Endothelial cell of umbilical vein (primary cell): ENCODE measurements around the gene SDR39U1. TPM values are rescaled to one million over a fixed set of nuclear protein-coding genes. Genes with fewer than 3 reads are reported as not detected.
A peak's percentile ranks its signal among the peaks of the same experiment; 100 is the strongest.

Source experiments
- BruUV-seq: library from RNA; stranded (reverse); fragments of 400-500 nt; replicated peaks from 2 replicates; lab custom pipeline; 2021; lab: Mats Ljungman, UMichigan
- CTCF ChIA-PET: fragments of 300-600, 350-600 bp; sonication (Branson Sonifier 250); formaldehyde crosslinking; loops from one replicate; lab custom pipeline; 2021; ENCODE audit warnings: antibody characterized with exemption, inconsistent platforms; lab: Charles Lee
- POLR2A ChIA-PET: fragments of 300-600, 350-600 bp; sonication (Branson Sonifier 250); formaldehyde crosslinking; loops from one replicate; lab custom pipeline; 2021; ENCODE audit warnings: antibody characterized with exemption, inconsistent platforms; lab: Charles Lee
- DNase-seq: peaks from one replicate; pipeline ENCODE4 v3.0.0-alpha.2; 2011; ENCODE audit warnings: low read depth, low spot score
- FAIRE-seq: peaks from 2 replicates; lab custom pipeline; 2011; peaks lifted over from hg19 to GRCh38; lab: Jason Lieb, UNC
- H2AFZ ChIP-seq: 2 replicates; pipeline ENCODE4 v1.6.0; 2012; ENCODE audit warnings: low read depth, low read length, control low read depth, inconsistent platforms
- H3K27ac ChIP-seq: 2 replicates; pipeline ENCODE4 v1.5.1; 2011; ENCODE audit warnings: low read depth, mild to moderate bottlenecking, control low read depth, low read length, moderate library complexity; ENCODE audit not compliant: insufficient read depth
- H3K27me3 ChIP-seq, 2 experiments: 2 replicates each; pipeline versions ENCODE4 v1.6.0 to v1.6.1; 2011; ENCODE audit warnings: low read length in 2 of 2, mixed read lengths in 1 of 2; ENCODE audit not compliant: control insufficient read depth in 2 of 2, insufficient read depth in 2 of 2
- H3K36me3 ChIP-seq, 2 experiments: 2 replicates in 1 of 2; 3 replicates in 1 of 2; pipeline ENCODE4 v1.5.1; 2011; ENCODE audit warnings: low read length in 2 of 2, mild to moderate bottlenecking in 1 of 2, moderate library complexity in 1 of 2; ENCODE audit not compliant: control insufficient read depth in 2 of 2, insufficient read depth in 2 of 2; ENCODE audit errors: extremely low read depth in 1 of 2
- H3K4me1 ChIP-seq: 3 replicates; pipeline ENCODE4 v1.5.1; 2011; ENCODE audit warnings: mild to moderate bottlenecking, low read length; ENCODE audit not compliant: control insufficient read depth, insufficient read depth; ENCODE audit errors: extremely low read depth
- H3K4me2 ChIP-seq: 2 replicates; pipeline ENCODE4 v1.6.1; 2011; ENCODE audit warnings: low read length, control low read depth, mixed read lengths; ENCODE audit not compliant: insufficient read depth
- H3K4me3 ChIP-seq, 3 experiments: fragments of 200-600 bp in 1 of 3; sonication (generic), shearing (Covaris generic) in 1 of 3; replicated peaks in 1 of 3; 2 replicates each; pipeline ENCODE4 v1.5.1; 2011 to 2016; ENCODE audit warnings: control low read depth in 3 of 3, low read length in 3 of 3, mild to moderate bottlenecking in 2 of 3, inconsistent platforms in 1 of 3, low read depth in 1 of 3, moderate library complexity in 1 of 3; ENCODE audit not compliant: insufficient read depth in 1 of 3
- H3K79me2 ChIP-seq: 2 replicates; pipeline ENCODE4 v1.6.0; 2012; ENCODE audit warnings: low read length, inconsistent platforms; ENCODE audit not compliant: control insufficient read depth, insufficient read depth
- H3K9ac ChIP-seq: replicated peaks from 2 replicates; pipeline ENCODE3; 2011; ENCODE audit warnings: low read length, control low read depth; ENCODE audit not compliant: insufficient read depth; ENCODE audit errors: extremely low read depth
- H3K9me1 ChIP-seq: replicated peaks from 3 replicates; pipeline ENCODE4 v1.6.0; 2011; ENCODE audit warnings: mild to moderate bottlenecking, low read length; ENCODE audit not compliant: control insufficient read depth, insufficient read depth; ENCODE audit errors: extremely low read depth
- H3K9me3 ChIP-seq: replicated peaks from 2 replicates; pipeline ENCODE4 v1.5.1; 2012; ENCODE audit warnings: low read length, inconsistent platforms; ENCODE audit not compliant: control insufficient read depth, insufficient read depth
- H4K20me1 ChIP-seq: replicated peaks from 2 replicates; pipeline ENCODE3; 2011; ENCODE audit warnings: mild to moderate bottlenecking, low read length; ENCODE audit not compliant: control insufficient read depth, insufficient read depth; ENCODE audit errors: extremely low read depth
- EZH2 ChIP-seq: IDR thresholded peaks from 2 replicates; pipeline ENCODE4 v1.6.1; 2012; ENCODE audit warnings: borderline replicate concordance, low read depth, mild to moderate bottlenecking, moderate library complexity, low read length, inconsistent platforms; ENCODE audit not compliant: severe bottlenecking
- FOS ChIP-seq: IDR thresholded peaks from 2 replicates; pipeline ENCODE4 v1.6.1; 2011; ENCODE audit warnings: mild to moderate bottlenecking, low read length, moderate library complexity, borderline replicate concordance; ENCODE audit not compliant: insufficient read depth
- GATA2 ChIP-seq: IDR thresholded peaks from 2 replicates; pipeline ENCODE4 v1.7.0; 2011; ENCODE audit warnings: low read depth, mild to moderate bottlenecking, moderate library complexity, mixed read lengths, low read length; ENCODE audit not compliant: insufficient read length, insufficient read depth
- JUN ChIP-seq: IDR thresholded peaks from 2 replicates; pipeline ENCODE4 v1.6.1; 2011; ENCODE audit warnings: borderline replicate concordance, low read depth; ENCODE audit not compliant: insufficient read length, insufficient read depth
- MAX ChIP-seq: IDR thresholded peaks from 2 replicates; pipeline ENCODE4 v1.6.1; 2011; ENCODE audit not compliant: insufficient read depth, insufficient read length
- MYC ChIP-seq: IDR thresholded peaks from one replicate; pipeline ENCODE4 v1.6.1; 2011; ENCODE audit warnings: mild to moderate bottlenecking, low read depth, low read length
- POLR2A ChIP-seq: IDR thresholded peaks from 2 replicates; pipeline ENCODE4 v1.6.1; 2012; ENCODE audit warnings: low read depth, mild to moderate bottlenecking, control low read depth, low read length
- POLR2AphosphoS5 ChIP-seq: IDR thresholded peaks from 2 replicates; pipeline ENCODE4 v1.6.1; 2012; ENCODE audit warnings: low read depth, mild to moderate bottlenecking, control low read depth, low read length, moderate library complexity; ENCODE audit not compliant: insufficient read depth
- dilution Hi-C: fragments of 300-500 bp; cut with MboI; formaldehyde crosslinking; loops from one replicate; pipeline ENCODE4 v1.15.0; 2019; ENCODE audit warnings: low sequenced_read_pairs; ENCODE audit not compliant: extremely low pct_ligation_motif_present
- intact Hi-C: fragments of 100-400 bp; cut with micrococcal nuclease; formaldehyde crosslinking; loops from one replicate; pipeline ENCODE4 v1.10.0; 2022
- polyA plus RNA-seq, 4 experiments: library from polyadenylated mRNA; depleted of rRNA in 3 of 4; stranded (reverse) in 3 of 4; unstranded in 1 of 4; fragments of >200 nt; gene quantifications; 2 replicates each; pipeline versions ENCODE4 v1.2.1 to v1.2.3, GENCODE V29; 2011 to 2012; ENCODE audit warnings: missing spikeins in 1 of 4
- total RNA-seq: library from RNA; stranded (reverse); gene quantifications from 2 replicates; pipeline ENCODE4 v1.2.3, GENCODE V29; 2021
- TF ChIP-seq, protein P1 (sequence below), 2 donors: IDR thresholded peaks; 1 replicate in 1 of 2; 2 replicates in 1 of 2; pipeline ENCODE4 v1.5.1; 2011; ENCODE audit warnings: low read length in 2 of 2, mild to moderate bottlenecking in 2 of 2, moderate library complexity in 2 of 2, control low read depth in 1 of 2, inconsistent platforms in 1 of 2, low read depth in 1 of 2; ENCODE audit not compliant: insufficient read depth in 1 of 2; ENCODE audit errors: extremely low read depth in 1 of 2

The SDR39U1 gene
- total and polyA plus RNA-seq, 2 donors (not counting 3 experiments of a cell fraction or from before 2014, with no cell fraction given): 40.2 to 72.6 TPM

- TF ChIP-seq MAX: peak; percentile 29
- no peak for TF ChIP-seq MYC
- no peak for TF ChIP-seq POLR2A
- TF ChIP-seq, protein P1, sequence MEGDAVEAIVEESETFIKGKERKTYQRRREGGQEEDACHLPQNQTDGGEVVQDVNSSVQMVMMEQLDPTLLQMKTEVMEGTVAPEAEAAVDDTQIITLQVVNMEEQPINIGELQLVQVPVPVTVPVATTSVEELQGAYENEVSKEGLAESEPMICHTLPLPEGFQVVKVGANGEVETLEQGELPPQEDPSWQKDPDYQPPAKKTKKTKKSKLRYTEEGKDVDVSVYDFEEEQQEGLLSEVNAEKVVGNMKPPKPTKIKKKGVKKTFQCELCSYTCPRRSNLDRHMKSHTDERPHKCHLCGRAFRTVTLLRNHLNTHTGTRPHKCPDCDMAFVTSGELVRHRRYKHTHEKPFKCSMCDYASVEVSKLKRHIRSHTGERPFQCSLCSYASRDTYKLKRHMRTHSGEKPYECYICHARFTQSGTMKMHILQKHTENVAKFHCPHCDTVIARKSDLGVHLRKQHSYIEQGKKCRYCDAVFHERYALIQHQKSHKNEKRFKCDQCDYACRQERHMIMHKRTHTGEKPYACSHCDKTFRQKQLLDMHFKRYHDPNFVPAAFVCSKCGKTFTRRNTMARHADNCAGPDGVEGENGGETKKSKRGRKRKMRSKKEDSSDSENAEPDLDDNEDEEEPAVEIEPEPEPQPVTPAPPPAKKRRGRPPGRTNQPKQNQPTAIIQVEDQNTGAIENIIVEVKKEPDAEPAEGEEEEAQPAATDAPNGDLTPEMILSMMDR (IDR thresholded peaks at IDR 0.05; ENCODE audit: extremely low read depth in 1 of 2, insufficient read depth in 1 of 2, low read depth in 1 of 2, low read length in 2 of 2): peak; percentile 72 to 77
- peak; percentile 75 for TF ChIP-seq POLR2AphosphoS5
- TF ChIP-seq GATA2: no peak
- TF ChIP-seq JUN: peak; percentile 60
- no peak for TF ChIP-seq EZH2
- peak; percentile 52 for TF ChIP-seq FOS
- Histone ChIP-seq H3K4me1 (peaks cover 43% of the 10 kb centered on the region), H3K79me2 (peaks cover 13% of the 10 kb centered on the region), H3K4me2 (no peak overlapping the region), H4K20me1 (no peaks in the 10 kb centered on the region), H3K27ac (peak overlapping the region; percentile 75), H3K4me3 (no peak overlapping the region), H3K36me3 (peaks cover 13 to 37% of the 10 kb centered on the region in 2 experiments), H3K27me3 (no peaks in the 10 kb centered on the region), H2AFZ (no peak overlapping the region), H3K9me3 (no peaks in the 10 kb centered on the region), H3K9ac (peak overlapping the region; percentile 14), H3K9me1 (no peaks in the 10 kb centered on the region)
- CTCF ChIA-PET: interaction anchor here (0.7 to 10.2 kb wide), 29 partner anchors 9 to 378 kb away, joined by 3 to 811 read pairs (median 4); partner anchors contain the start of genes ADCY4, CIDEB, LTB4R and LTB4R2
- dilution Hi-C loops (no loop called here), intact Hi-C loops (loop anchor here (1.0 kb wide), 5 partner anchors 71 to 194 kb away; partner anchors contain the start of gene TINF2)
- POLR2A ChIA-PET: interaction anchor here (0.8 to 2.4 kb wide), 4 partner anchors 11 to 103 kb away, joined by 3 to 7 read pairs (median 3); no protein-coding TSS in a partner anchor
- BruUV-seq: no TSS peak
- FAIRE-seq (peak; percentile 97), DNase-seq (peak; percentile 95)
These were observed 6.1 kb downstream of the SDR39U1 start for GRCh38 chr14:24436355-24437019.
